ENCODE measurements around the gene PRMT6. TPM values are rescaled to one million over a fixed set of nuclear protein-coding genes. Genes with fewer than 3 reads are reported as not detected.

The PRMT6 gene
- 12.8 and 17.0 TPM in 2 replicates for total RNA-seq

GRCh38 chr1:107056426-107057196 is at the start of gene PRMT6:
TSS of gene PRMT6 (plus strand) at chr1:107056674. CDS start at chr1:107056716, 42 bp downstream.

Other genes with a start within 250 kb of the PRMT6 start
- gene NTNG1, start 84.4 kb downstream of the PRMT6 start, total RNA-seq: 13.7 and 20.6 TPM in 2 replicates